Retina (tissue), 1 donor: ENCODE results near the gene FHOD1.

ENCODE experiments used
- DNase-seq: peaks from one replicate; pipeline ENCODE4 v3.0.0-alpha.2; 2016

Gene FHOD1

DNA sequence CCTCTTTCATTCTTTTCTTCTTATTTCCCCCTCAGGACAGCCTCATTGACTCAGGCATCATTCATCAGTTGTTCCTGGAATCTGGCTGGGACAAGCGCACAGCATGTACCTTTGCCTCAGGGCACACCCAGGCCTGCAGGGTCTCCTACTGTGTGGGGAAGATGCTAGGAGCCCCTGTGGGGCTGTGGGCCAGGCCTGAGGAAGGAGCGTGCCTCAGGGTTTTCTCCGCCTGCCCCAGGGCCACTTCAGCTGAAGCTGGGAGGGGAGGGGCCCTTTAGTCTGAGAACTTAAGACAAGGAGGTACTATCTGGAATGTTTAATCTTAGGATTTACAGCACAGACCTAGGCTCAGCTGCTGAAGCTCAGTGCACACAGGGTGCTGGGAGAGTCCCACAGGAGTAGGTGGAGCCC, 40.4 kb downstream of the FHOD1 start:
- DNase-seq: no peak

DNA sequence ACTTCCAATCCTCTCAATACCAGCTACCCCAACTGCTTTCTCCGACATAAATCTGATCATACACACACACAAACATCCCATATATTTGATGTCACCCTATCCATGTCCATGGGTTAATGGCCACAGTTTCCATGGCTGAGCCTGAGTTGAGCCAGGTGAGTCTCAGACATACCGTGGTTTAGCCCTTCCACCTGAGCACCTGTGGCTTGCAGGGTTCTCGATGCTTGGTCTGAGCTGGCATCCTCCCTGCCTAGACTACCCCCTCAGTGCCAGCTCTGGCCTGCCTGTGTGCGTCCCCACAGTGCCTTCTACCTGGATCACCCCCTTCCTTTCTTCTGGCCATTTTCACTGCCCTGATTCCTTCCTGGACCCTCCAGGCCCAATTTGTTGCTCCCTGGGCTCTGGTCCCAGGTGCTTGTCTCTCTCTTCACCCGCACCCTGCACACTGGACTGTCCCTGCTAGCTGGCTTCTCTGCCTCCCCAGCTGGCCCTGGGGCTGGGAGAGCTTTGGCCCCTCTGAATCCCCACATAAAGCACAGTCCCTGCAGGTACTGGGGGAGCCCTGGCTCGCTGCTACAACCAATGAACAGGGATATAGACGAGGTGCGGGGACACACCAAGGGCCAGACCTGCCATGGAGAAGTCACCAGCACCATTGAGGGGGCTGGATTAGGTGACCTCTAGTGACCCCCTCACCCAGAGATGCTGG, 41.0 kb downstream of the FHOD1 start:
- no peak for DNase-seq

DNA sequence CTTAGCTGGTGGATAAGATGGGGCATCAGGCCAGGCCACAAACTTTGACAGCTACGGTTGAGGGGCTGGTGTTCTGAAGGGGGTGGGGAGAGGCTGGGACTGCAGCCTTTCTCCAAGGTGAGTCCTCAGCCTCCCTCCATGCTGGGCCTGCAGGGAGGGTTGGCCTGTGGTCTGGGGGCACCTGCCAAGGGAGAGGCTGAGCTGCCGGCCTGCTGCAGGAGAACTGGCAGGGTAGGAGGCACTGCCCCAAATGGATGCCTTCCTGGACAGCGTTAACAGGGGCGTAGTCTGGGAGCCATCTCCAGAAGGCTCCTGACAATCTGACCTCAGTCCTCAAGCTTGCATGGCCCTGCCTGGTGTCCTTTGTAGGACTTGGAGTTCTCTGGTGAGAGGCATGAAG, 43.2 kb downstream of the FHOD1 start:
- no peak for DNase-seq

DNA sequence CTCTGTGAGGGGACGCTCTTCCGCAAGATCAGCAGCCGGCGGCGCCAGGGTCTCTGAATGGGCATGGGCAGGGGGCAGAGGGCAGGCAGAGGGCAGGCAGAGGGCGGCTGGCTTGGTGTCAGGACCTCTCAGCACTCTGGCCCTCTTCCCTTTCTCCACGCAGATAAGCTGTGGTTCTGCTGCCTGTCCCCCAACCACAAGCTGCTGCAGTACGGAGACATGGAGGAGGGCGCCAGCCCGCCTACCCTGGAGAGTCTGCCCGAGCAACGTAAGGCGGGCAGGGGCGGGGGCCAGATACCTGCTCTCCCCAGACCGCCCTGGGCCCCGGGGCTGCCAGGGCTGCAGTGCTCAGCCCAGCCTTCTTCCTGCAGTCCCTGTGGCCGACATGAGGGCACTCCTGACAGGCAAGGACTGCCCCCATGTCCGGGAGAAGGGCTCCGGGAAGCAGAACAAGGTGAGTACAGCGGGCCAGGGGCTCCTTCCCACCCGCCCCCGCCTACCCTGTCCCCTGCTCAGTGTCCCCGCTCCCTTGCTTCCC, 44.3 kb downstream of the FHOD1 start:
- no peak for DNase-seq

DNA sequence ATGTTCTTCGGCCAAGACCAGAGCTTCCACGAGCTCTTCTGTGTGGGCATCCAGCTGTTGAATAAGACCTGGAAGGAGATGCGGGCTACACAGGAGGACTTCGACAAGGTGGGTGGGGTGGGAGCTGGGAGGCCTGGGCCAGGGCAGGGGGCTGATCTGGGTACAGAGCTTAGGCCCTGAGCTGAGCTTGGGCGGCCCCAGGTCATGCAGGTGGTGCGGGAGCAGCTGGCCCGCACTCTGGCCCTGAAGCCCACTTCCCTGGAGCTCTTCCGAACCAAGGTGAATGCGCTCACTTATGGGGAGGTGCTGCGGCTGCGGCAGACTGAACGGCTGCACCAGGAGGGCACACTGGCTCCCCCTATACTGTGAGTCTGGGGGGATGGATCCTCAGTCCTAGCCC, 44.9 kb downstream of the FHOD1 start:
- DNase-seq: no peak

DNA sequence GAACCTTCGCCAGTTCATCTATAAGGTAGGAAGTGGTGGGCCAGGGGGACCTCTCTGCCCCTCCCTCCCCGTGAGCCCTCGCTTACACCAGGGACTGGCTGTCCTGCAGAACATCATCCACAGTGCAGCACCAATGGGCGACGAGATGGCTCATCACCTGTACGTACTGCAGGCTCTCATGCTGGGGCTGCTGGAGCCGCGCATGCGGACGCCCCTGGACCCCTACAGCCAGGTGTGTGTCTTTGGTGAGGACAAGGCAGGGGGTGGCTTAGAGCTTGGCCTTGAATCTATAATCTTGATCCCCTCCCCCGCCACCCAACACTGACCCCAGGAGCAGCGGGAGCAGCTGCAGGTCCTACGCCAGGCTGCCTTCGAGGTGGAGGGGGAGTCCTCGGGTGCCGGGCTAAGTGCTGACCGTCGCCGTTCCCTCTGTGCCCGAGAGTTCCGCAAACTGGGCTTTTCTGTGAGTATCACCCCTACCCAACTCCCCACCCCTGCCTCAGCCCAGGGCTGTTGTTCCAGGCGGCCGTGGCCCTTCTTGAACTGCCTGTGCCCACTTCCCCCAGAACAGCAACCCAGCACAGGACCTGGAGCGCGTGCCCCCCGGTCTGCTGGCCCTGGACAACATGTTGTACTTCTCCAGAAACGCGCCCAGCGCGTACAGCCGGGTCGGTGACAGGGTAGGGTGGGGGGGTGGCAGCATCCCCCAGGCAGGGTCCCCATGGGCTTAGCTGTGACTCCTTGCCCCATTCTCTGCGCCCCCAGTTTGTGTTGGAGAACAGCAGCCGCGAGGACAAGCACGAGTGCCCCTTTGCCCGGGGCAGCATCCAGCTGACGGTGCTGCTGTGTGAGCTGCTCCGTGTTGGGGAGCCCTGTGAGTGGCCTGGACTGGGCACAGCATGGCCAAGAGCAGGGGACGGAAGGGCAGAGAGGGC, 45.6 kb downstream of the FHOD1 start:
- DNase-seq: no peak

DNA sequence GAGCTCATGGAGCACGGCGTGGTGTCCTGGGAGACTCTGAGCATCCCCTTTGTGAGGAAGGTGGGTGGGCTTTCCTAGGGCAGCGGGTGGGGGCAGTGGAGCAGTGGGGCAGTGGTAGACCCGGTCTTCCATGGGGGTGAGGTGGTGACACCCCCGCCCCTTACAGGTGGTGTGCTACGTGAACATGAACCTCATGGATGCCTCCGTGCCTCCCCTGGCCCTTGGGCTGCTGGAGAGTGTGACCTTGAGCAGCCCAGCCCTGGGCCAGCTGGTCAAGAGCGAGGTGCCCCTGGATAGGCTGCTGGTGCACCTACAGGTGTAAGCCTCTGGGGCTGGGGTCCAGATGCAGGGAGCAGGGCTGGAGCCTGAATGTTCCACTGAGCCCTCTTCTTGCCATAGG, 46.8 kb downstream of the FHOD1 start:
- no peak for DNase-seq

DNA sequence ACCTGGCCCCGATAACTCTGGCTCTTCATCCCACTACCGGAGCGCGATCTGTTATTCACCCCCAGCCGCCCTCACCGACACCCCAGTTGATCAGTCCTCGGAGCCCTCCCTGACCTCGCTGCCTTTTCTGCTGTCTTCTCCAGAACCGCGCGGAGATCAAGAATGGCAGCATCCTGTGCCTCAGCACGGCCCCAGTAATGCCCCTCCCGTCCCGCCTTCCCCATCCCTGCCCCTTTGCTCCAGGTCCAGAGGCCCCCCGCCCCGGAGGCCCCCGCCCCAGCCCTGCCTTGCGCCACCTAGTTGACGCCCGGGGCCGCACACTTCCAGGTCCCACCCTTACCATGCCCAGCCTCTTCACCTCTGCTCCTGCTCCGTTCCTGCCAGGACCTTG, 47.5 kb downstream of the FHOD1 start:
- no peak for DNase-seq

DNA sequence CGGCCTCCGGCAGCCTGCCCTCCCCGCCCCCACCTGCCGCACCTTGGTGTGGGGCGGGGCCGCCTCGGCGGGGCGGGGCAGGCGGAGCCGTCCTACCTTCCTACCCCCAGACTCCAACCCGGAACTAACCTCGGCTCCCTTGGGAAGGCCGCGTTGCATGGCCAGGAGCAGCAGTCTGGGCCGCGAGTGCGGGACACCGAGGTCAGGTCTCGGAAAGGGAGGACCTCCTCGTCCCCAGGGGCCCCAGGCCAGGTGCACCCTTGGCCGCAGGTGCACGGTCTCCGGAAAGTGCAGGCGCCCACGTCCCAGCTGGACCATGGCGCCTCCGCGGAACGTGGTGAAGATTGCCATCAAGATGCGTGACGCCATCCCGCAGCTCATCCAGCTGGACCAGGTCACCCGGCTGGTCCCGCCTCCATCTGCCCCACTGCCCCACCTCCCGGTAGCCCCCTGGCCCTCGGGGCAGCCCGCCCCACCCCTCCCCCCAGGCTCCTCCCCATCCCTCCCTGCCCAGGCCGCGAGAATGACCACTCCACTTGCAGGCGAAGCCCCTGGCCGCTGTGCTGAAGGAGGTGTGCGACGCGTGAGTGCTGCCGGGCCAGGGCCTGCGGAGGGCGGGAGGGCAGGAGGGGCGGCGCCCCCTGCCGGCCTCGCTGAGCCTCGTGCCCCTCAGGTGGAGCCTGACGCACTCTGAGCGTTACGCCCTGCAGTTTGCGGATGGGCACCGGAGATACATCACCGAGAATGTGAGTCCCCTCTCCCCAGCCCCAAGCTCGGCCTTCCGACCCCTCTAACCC, 48.1 kb downstream of the FHOD1 start, which contains the start of gene ELMO3:
Gene ELMO3 (plus strand): TSS at position 121 of the 797 bp plus-strand sequence. CDS start 196 bp downstream, at position 317.
- peak; percentile 40 for DNase-seq

DNA sequence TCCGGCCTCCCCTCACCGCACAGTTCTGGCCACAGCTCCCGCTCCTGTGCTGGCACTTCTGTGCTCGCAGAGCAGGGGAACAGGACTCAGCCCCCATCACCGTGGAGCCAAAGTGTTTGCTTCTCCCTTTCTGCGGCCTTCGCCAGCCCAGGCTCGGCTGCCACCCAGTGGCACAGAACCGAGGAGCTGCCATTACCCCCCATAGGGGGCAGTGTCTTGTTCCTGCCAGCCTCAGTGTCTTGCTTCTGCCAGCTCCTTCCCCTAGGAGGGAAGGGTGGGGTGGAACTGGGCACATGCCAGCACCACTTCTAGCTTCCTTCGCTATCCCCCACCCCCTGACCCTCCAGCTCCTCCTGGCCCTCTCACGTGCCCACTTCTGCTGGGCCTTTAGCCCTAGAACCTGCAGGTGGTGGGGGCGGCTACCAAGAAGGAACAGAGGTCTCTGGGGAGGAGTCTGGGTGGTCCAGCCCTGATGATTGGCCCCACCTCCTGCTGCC, 49.0 kb downstream of the FHOD1 start:
- no peak for DNase-seq

DNA sequence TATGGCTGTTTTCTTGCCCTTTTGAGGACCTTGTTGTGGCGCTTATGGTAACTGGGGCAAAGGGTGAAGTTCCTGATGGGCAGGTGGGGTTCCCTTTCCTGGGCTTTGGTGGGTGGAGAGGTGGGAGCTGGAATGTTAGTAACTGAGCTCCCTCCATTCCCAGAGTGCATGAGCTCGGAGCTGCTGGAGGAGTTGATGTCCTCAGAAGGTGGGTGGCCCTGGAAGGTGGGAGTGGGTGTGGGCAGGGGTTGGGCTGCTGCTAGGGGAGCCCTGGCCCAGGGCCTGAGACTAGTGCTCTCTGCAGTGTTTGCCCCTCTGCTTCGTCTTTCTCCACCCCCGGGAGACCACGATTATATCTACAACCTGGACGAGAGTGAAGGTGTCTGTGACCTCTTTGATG, 49.6 kb downstream of the FHOD1 start:
- no peak for DNase-seq

DNA sequence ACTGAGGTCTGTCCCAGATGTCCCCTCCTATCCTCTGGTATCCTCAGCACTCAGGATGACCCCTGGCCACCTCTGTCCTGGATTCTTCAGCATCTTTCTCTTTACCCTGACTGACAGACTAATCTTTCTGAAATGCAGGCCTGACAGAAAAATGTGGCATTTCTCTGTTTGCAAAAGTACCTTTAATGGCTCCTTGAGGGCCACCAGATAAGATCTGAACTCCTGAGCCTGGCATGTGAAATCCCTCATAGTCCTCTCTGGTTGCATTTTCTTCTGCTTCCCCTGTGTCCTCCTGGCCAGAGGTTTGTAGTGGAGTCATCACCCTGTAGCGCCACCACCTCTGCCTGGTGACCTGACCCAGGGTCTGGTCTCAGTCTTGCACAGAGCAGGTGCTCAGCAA, 50.4 kb downstream of the FHOD1 start:
- DNase-seq: no peak

DNA sequence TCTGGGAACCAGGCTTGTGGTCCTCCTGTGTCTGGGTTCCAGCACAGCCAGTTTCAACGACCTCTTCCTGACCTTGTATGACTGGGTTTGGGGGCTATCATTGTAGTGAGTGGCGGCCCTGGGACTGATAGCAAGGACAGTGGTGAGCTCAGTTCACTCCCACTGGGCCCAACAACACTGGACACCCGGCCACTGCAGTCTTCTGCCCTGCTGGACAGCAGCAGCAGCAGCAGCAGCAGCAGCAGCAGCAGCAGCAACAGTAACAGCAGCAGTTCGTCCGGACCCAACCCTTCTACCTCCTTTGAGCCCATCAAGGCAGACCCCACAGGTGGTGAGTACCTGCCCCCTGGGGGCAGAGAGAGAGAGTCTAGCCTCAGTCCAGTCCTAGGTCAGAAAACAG, 51.6 kb downstream of the FHOD1 start:
- DNase-seq: no peak

DNA sequence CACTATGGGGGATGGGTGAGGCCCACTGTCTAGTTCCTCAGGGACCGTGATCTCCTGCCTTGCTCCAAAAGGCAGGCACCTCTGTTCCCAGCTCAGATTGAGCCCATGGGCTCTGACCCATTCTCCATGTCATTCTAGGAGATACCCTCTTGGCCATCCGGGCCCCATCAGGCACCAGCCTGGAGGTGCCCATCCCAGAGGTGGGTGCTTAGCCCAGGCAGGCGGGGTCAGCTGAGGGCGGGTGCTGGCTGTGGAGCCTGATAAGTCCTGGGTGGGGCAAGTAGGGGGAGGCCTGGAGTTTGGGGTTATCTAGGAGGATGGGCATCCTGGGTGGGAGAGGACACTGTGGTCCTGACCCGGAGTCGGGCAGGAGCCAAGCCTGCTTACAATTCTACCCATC, 53.0 kb downstream of the FHOD1 start:
- no peak for DNase-seq

DNA sequence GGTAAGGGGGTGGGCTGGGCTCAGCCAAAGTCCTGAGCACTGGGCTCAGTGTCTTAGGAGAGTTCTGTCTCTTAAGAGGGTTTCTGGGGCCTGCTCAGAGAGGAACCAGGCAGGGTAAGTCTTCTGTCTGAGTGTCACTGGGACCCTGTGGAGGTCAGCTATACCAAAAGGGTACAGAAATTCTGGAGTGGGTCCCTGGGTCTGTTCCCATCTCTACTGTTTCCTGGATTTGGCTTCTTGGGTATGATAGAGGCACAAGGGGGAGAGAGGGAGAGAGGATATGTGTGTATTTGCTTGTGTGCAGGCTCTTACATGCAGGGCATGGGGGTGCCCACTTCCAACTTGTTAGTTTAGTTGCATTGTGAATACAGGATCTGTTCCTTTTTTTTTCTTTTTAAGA, 53.7 kb downstream of the FHOD1 start:
- no peak for DNase-seq

DNA sequence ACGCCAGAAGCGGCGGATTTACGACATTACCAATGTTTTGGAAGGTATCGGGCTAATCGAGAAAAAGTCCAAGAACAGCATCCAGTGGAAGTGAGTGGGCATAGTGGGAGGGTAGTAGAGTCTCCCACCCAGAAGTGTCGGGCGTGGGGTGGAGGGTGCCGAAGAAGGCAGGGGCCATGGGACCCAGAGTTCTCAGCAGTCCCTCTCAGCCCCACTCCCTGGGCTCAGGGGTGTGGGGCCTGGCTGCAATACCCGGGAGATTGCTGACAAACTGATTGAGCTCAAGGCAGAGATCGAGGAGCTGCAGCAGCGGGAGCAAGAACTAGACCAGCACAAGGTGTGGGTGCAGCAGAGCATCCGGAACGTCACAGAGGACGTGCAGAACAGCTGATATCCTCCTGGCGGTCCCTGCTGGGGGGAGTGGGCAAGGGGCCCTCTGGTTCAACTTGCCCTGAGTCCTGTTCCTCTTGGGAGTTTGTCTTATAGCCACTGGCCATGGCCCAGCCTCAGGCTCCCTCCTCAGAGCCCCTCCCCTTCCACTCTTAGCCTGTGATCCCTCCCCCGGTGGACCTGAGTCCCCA, 54.4 kb downstream of the FHOD1 start:
- DNase-seq: no peak

DNA sequence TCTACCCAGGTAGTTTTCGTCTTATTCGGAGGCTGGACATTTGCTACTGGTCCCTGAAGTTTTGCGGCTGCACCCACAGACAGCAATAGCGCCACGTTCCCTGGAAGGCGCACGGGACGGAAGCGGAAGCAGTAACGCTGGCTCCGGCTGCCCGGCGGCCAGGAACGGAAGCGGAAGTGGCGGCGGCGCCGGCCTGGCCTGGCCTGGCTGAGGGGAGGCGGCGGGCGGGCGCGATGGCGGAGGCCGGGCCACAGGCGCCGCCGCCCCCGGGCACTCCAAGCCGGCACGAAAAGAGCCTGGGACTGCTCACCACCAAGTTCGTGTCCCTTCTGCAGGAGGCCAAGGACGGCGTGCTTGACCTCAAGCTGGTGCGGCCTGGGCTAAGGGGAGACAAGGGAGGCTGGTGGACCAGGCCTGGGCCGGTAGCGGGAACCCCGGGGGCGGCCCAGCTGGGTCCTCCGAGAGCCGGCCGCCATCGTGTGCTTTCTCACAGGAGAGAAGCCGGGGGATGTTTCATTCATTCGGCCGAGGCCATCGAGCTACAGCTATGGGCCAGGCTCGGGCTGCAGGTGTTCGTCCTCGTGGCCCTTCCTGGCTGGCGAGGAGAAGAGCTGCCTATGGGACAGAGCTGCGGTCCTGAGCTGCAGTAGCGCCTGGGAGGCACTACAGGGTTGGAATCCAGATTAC, 55.1 kb downstream of the FHOD1 start, which contains the start of gene E2F4:
Gene E2F4 (plus strand): TSS at position 161 of the 687 bp plus-strand sequence. CDS start 73 bp downstream, at position 234.
- peak; percentile 91 for DNase-seq

DNA sequence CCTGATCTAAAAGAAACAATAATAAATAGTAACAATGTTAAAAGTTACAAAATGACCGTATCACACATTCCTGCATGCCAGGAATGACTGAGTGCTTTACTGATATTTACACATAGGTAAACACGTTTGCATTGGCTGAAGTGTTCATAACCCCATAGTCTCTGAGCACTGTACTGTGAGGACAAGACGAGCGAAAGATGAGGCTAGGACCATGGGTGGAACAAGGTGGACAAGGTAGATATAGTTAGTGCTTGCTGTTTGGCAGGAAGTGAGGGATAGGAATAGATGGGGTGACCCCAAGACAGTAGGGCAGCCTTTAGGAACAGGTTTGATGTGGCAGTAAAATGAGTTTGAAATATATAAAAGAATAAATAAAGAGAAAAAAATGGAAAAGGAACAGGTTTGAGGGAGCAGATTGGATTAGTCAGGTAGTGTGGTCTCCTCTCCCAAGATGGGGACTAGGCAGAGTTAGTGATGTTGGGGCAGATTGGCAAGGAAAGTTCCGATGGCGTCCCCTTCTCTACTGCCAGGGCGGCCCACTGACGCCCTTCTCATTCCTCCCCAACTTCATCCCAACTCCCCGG, 55.8 kb downstream of the FHOD1 start:
- DNase-seq: no peak

DNA sequence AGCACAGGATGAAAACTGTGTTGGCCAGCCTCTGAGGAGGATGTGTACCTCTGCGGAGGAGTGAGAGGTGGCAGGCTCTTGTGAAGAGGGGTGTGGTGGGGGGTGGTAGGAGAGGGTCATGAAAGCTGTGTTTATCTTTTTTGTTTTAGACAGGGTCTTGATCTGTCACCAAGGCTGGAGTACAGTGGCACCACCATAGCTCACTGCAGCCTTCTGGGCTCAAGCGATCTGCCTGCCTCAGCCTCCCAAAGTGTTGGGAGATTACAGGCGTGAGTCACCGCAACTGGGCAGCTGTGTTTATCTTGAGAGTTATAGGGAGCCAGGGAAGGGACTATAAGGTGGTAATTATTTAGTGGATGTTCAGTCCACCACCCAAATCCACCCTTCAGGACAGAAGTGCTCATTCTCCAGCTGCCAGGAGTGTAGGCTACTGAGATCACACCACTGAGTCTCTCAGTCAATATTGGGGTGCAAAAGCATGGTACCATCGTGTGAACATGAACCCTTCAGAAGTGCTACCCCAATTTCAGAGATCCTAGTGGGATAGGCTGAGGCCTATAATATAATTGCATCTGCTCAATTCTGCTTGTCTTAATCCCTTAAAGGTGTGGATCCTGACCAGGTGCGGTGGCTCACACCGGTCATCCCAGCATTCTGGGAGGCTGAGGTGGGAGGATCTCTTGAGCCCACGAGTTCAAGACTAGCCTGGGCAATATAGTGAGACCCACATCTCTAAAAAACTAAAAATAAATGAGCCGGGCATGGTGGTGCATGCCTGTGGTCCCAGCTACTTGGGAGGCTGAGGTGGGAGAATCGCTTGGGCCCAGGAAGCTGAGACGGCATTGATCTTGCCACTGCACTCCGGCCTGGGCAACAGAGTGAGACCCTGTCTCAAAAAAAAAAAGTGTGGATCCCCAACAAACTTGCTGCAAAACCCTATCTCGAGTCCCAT, 56.6 kb downstream of the FHOD1 start:
- DNase-seq: no peak

DNA sequence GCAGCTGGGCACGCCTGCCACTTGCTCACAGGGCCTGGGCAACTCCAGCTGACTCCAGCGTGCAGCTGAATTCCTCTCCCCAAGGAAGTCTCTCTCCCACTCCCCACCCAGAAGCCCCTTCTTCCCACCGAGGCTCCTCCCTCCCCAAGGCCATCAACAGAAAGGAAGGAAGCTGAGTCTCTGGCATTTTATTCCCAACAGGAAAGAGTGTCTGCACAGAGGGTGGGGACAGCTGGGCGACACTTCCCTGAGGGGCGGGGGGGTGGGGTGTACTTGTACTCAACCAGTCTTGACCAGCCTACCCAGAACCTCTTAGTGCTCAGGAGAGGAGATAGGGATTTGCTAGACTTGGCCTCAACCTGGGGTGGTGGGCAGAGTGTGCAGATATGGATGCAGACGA, 57.2 kb downstream of the FHOD1 start, which contains the start of gene EXOC3L1:
Gene EXOC3L1 (minus strand): TSS at position 96 of the 400 bp plus-strand sequence. CDS start 460 bp downstream, outside the sequence.
- DNase-seq: no peak
